HG03135 (cell line): ENCODE data around the gene NIPAL3.
"Not testable (repeated sequence)": the region's sequence is repeated elsewhere in the genome, so short reads cannot be mapped to it uniquely, and the experiment has no call there.

ENCODE experiments used
- ATAC-seq: cut with Tn5 transposase; IDR thresholded peaks from one replicate; pipeline ENCODE4 v1.9.1; 2021; ENCODE audit warnings: mild to moderate bottlenecking, moderate library complexity; ENCODE audit not compliant: unreplicated experiment

Gene NIPAL3

DNA sequence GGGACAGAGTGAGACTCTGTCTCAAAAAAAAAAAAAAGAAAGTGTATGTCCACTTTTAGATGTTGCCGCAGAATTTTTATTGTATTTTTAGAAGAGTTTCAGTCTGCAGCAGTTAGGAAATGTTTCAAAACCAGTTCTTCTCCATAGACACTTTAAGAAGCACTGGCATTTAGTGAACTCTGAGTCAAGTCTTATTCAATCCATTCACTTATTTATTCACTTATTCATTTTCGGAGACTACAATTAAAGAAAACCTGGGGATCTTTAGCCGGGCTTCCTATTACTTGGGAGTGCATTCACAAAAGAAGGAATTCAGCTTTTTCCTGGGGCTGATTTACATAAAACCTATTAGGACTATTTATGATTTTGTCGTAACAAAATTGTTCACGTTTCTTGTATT is 99.3 kb downstream of the NIPAL3 start:
- ATAC-seq, result no peak

DNA sequence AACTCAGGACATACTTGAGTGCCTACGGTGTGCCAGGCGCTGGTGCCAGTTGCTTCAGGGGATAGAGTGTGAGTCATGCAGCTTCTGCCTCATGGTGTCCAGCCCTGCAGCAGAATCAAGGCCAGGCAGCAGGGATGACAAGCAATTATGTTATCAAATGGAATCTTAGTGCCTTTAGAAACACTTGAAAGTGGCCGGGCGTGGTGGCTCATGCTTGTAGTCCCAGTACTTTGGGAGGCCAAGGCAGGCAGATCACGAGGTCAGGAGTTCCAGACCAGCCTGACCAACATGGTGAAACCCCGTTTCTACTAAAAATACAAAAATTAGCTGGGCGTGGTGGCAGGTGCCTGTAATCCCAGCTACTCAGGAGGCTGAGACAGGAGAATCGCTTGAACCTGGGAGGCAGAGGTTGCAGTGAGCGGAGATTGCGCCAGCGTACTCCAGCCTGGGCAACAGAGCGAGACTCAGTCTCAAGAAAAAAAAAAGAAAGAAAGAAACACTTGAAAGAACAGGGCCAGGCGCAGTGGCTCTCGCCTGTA is 100.1 kb downstream of the NIPAL3 start:
- ATAC-seq, result not testable (repeated sequence)

DNA sequence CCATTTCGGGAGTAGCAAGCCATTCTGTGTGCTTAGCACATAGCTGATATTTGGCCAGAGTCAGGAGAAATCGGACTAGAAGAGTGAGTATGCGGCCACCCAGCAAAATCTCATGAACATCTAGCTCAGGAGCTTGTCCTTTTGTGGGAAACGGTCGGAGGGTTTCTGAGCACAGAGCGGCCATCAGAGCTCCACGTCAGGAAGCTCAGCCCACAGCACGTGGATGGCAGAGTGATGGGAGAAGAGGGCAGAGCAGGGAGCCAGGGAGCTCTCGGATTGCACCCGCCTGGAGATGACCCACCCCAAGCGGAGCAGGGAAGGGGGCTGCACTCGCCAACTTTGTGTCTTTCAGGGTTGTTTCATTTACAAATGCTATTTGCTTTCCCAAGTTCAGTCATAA is 100.9 kb downstream of the NIPAL3 start:
- ATAC-seq, result no peak

DNA sequence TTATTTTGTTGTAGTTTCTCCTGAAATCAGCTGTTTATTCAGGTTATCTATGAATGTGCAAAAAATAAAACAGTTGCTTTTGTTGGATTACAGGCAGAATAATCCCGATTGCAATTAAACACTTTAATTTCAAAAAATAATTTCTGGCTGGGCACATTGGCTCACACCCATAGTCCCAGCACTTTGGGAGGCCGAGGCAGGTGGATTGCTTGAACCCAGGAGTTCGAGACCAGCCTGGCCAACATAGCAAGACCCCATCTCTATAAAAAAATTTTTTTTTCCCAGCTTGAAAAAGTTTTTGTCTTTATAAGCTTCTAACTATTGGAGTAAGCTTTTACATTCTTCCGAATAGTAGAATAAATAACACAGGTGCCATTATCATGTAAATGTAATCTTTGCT is 102.3 kb downstream of the NIPAL3 start:
- ATAC-seq, result no peak

DNA sequence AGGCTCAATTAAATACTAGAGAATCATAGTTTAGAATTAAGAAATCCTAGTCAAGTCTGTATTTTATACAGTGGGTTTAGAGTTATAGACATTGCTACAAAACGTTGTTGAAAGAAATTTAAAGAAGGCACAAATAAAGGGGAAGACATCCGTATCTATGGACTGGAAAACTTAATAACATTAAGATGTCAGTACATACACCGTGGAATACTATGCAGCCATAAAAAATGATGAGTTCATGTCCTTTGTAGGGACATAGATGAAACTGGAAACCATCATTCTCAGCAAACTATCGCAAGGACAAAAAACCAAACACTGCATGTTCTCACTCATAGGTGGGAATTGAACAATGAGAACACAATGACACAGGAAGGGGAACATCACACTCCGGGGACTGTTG is 104.7 kb downstream of the NIPAL3 start:
- ATAC-seq, result not testable (repeated sequence)
